Subcutaneous adipose tissue (tissue), 4 donors: ENCODE results near the gene HEXIM2. TPM values are rescaled to one million over a fixed set of nuclear protein-coding genes. Genes with fewer than 3 reads are reported as not detected.

Experiments used
- CTCF ChIP-seq: fragments of 450-650 bp; IDR thresholded peaks from one replicate; pipeline ENCODE4 v1.5.1; 2016; ENCODE audit warnings: low read depth, mild to moderate bottlenecking, control low read depth, antibody characterized with exemption, moderate library complexity
- total RNA-seq, 4 donors: library from RNA; depleted of rRNA; stranded (reverse); fragments of >200 nt; gene quantifications; one replicate each; pipeline ENCODE4 v1.1.0, GENCODE V29; 2016

The HEXIM2 gene
- total RNA-seq, 4 donors from 2014 or later = 3.4 to 10.4 (median 8.8) TPM

- no peak for TF ChIP-seq CTCF
Observed at GRCh38 chr17:45123076-45123770, 38.5 kb upstream of the HEXIM2 start.

- TF ChIP-seq CTCF = no peak
Observed at GRCh38 chr17:45123930-45124796, 37.5 kb upstream of the HEXIM2 start.

DNA sequence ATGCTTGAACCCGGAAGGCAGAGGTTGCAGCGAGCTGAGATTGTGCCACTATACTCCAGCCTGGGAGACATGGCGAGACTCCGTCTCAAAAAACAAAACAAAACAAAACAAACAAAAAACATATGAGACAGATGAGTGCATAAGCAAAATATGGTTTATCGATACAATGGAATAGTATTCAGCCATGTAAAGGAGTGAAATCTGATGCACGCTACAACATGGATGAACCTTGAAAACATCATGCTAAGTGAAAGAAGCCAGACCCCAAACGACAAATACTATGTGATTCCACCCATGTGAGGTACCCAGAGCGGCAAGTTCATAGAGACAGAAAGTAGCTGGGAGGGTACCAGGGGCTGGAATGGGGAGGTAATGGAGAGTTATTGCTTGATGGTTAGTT is 36.2 kb upstream of the HEXIM2 start:
- TF ChIP-seq CTCF = no peak

DNA sequence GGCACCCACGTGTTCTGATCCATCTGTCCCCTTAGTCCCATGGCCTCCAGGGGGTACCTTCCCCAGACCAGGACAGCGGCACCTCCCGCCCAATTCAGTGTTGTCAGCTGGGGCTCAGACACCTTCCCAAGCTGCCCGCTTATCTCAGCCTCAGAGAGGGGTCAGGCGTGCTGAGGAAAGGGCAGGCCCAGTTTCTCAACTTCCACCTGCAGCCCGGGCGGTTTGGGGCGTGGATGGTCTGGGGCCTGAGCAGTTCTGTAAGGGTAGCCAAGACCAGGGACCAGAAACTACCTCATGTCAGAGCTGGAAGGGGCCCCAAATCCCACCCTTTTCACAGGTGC is 34.5 kb upstream of the HEXIM2 start:
- TF ChIP-seq CTCF = no peak

DNA sequence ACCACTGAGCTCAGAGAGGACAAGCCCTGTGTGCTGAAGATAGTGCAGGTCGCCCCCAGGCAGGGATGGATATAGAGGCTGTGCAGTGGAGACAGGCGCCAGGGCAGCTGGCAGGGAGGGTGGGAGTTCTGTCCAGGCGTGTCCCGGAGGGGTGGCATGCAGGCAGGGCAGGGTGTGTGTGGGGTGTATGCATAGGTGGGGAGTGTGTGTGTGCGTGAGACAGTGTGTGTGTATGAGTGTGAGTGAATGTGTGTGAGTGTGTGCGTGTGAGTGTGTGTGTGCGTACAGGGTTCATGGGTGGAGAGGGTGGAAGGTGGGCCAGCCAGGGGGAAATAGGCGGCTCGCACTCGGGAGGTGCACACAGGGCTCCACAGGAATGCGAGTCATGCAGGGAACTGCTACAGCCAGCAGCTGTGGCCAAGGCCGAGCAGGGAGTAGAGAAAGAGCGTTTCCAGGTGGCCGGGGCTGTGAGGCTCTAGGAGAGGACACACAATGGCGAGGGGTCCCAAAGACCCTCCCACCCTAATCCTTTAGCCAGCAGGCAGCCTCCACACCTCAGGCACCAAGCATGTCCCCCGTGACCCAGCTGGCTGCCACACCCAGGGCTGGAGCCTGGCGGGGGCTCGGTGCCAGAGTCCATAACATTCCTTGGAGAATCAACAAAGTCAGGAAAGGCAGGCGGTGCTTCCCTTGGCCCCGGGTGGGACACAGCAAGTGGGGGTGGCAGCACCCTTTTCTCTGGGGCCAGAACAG is 34.0 kb upstream of the HEXIM2 start:
- TF ChIP-seq CTCF = no peak

DNA sequence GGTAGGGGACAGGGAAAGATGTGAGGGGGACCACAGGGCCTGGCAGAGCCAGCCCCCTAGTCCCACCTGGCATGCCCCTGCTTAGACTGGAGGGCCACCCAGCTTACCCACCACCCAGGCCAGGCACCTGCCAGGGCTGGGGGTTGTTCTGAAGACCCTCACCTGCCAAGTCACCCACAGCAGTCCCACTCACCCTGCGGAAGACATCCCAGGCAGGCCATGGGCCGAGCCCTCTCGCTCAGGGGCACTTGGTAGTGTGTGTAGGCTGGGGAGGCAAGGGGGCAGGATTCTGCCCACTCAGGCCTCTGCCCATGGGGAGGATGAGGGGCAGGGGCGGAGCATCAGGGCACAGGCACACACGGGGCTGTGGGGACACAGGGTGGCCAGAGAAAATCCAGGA is 33.3 kb upstream of the HEXIM2 start:
- no peak for TF ChIP-seq CTCF

- TF ChIP-seq CTCF = no peak
Observed at GRCh38 chr17:45128989-45129388, 32.7 kb upstream of the HEXIM2 start.
